SJSA1 (cell line): ENCODE measurements around the gene CHRD. TPM values are rescaled to one million over a fixed set of nuclear protein-coding genes. Genes with fewer than 3 reads are reported as not detected.
A peak's percentile ranks its signal among the peaks of the same experiment; 100 is the strongest.

ENCODE experiments used
- DNase-seq, 2 experiments: peaks; one replicate each; pipeline ENCODE4 v3.0.0-alpha.2; 2015 to 2020; ENCODE audit warnings: low spot score in 2 of 2, low read depth in 1 of 2
- H3K27ac ChIP-seq: fragments of 250-450 bp; sonication (Bioruptor Pico); 2 replicates; pipeline ENCODE4 v1.5.1; 2020; ENCODE audit warnings: mild to moderate bottlenecking, moderate library complexity
- H3K27me3 ChIP-seq: fragments of 250-450 bp; sonication (Bioruptor Pico); replicated peaks from 2 replicates; pipeline ENCODE4 v1.5.1; 2020; ENCODE audit warnings: mild to moderate bottlenecking, moderate library complexity
- H3K36me3 ChIP-seq: fragments of 250-450 bp; sonication (Bioruptor Pico); 2 replicates; pipeline ENCODE4 v1.5.1; 2020; ENCODE audit warnings: mild to moderate bottlenecking
- H3K4me1 ChIP-seq: fragments of 250-450 bp; sonication (Bioruptor Pico); replicated peaks from 2 replicates; pipeline ENCODE4 v1.6.1; 2021; ENCODE audit warnings: mild to moderate bottlenecking
- H3K4me3 ChIP-seq: fragments of 250-450 bp; sonication (Bioruptor Pico); 2 replicates; pipeline ENCODE4 v1.5.1; 2020; ENCODE audit warnings: mild to moderate bottlenecking
- H3K9me3 ChIP-seq: fragments of 250-450 bp; sonication (Bioruptor Pico); replicated peaks from 2 replicates; pipeline ENCODE4 v1.5.1; 2020; ENCODE audit warnings: mild to moderate bottlenecking
- total RNA-seq: library from RNA; depleted of rRNA; stranded (reverse); fragments of >200 nt; shearing (Covaris generic); gene quantifications from 2 replicates; pipeline ENCODE4 v1.2.3, GENCODE V29; 2014

The CHRD gene
- total RNA-seq, 1 experiment from 2014 or later = 0.26 TPM

- H3K9me3 ChIP-seq = no peaks in the 10 kb centered on the region
- no peaks in the 10 kb centered on the region for H3K27me3 ChIP-seq
- H3K27ac ChIP-seq = no peak overlapping the region
- peaks cover 60% of the 10 kb centered on the region for H3K4me1 ChIP-seq
- H3K36me3 ChIP-seq = peaks cover 66% of the 10 kb centered on the region
- no peak for DNase-seq
- H3K4me3 ChIP-seq = no peak overlapping the region
Observed at GRCh38 chr3:184352149-184352785, 27.6 kb upstream of the CHRD start.

DNA sequence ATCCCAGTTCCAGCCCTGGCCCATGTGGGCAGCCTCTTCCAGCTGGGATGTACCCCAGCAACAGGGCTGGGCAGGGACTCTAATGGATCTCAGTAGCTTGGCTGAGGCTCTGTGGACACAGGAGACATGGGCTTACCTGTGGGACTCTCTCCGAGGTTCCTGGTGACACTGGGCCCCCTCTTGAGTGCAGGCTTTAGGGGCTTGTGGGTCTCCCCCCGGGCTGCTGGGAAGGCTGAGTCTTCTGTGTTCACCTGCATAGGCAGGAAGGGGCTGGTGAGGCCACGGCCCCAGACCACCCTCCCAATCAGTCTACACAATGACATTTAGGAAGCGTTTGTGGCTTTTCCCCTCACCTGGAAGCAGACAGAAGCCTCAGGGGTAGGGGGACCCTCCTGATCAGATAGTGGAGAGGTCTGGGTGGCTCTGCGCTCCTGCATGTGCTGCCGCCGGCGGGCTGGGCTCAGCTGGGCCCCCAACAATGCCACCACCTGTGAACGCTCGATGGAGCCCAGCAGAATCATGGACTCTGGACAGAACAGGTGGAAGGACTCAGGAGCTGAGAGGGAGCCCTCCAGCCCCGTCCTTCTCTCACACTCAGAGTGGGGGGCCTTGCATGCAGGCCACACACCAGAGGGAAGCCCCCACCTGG, 26.8 kb upstream of the CHRD start:
- Histone ChIP-seq H3K4me1 (peaks cover 62% of the 10 kb centered on the region), H3K9me3 (no peaks in the 10 kb centered on the region), H3K27me3 (no peaks in the 10 kb centered on the region), H3K36me3 (peaks cover 68% of the 10 kb centered on the region), H3K27ac (no peak overlapping the region), H3K4me3 (no peak overlapping the region)
- DNase-seq = no peak

- H3K36me3 ChIP-seq = peaks cover 73% of the 10 kb centered on the region
- H3K27ac ChIP-seq = 0 out of 2 replicates have a peak overlapping the region, but pooled peaks have one; percentile 10
- H3K4me3 ChIP-seq = no peak overlapping the region
- no peak for DNase-seq
- peaks cover 62% of the 10 kb centered on the region for H3K4me1 ChIP-seq
- H3K9me3 ChIP-seq = no peaks in the 10 kb centered on the region
- H3K27me3 ChIP-seq = no peaks in the 10 kb centered on the region
Observed at GRCh38 chr3:184353546-184353941, 26.3 kb upstream of the CHRD start.

DNA sequence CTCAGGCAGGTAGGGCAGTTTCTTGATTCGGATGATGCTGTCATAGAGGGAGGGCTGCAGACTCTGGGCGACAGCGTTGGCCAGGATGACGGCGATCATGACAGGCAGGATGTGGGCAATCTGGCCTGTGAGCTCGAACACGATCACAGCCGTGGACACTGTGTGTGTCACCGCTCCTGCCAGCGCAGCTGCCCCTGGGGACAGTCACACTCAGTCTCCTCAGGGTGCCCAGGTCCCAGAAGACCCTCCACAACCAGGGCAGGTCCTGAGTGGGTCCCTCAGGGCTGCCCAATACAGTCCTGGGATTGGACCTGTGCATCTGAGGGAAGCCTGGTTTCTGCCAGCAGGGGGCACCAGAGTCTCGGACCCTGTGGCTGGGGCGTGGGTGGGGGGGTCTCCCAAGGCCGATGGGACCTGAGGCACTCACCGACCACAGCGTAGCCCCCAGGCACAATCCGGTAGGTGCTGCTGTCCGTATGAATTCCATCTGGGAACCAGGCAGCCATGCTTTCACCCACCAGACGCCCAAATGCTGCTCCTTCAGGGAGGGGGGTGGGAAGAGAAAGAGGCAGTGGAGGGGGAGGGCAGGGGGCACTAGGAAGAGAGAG, 25.6 kb upstream of the CHRD start:
- peak; percentile 26 to 66 for DNase-seq
- H3K4me1 ChIP-seq = peaks cover 64% of the 10 kb centered on the region
- no peaks in the 10 kb centered on the region for H3K27me3 ChIP-seq

DNA sequence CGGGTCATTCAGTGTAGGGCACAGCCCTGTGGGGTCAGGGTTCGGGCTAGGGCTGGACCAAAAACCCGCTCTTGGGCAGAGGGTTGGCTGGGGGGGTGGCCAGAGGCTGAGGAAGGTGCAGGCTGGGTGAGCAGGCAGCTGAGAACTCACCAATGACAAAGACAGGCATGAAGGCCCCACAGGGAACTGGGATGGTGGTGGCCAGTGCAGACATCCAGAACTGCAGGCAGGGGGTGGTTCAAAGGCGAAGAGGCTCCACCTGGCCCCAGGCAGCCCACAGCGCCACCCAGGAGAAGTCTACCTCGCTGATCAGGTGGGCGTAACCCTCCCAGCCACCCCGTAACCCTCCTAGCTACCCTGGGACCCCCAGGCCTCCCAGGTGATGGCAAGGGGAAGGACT, 25.1 kb upstream of the CHRD start:
- Histone ChIP-seq H3K27ac (peak overlapping the region; percentile 79), H3K4me1 (peaks cover 65% of the 10 kb centered on the region), H3K9me3 (no peaks in the 10 kb centered on the region), H3K27me3 (no peaks in the 10 kb centered on the region), H3K4me3 (no peak overlapping the region), H3K36me3 (peaks cover 80% of the 10 kb centered on the region)
- peak in 1 of 2 experiments; percentile 42 for DNase-seq

More for the DNA sequence above, 25.6 kb upstream of the CHRD start:
- peak overlapping the region; percentile 10; the same call in 1 of the 2 replicates for H3K27ac ChIP-seq
- H3K9me3 ChIP-seq = no peaks in the 10 kb centered on the region
- H3K4me3 ChIP-seq = no peak overlapping the region
- peaks cover 79% of the 10 kb centered on the region for H3K36me3 ChIP-seq

GRCh38 chr3:184355261-184356040, 24.4 kb upstream of the CHRD start:
- Histone ChIP-seq H3K27me3 (no peaks in the 10 kb centered on the region), H3K4me3 (no peak overlapping the region), H3K4me1 (peaks cover 65% of the 10 kb centered on the region), H3K36me3 (peaks cover 77% of the 10 kb centered on the region), H3K9me3 (no peaks in the 10 kb centered on the region), H3K27ac (peak overlapping the region; percentile 79)
- peak; percentile 87 to 91 for DNase-seq

DNA sequence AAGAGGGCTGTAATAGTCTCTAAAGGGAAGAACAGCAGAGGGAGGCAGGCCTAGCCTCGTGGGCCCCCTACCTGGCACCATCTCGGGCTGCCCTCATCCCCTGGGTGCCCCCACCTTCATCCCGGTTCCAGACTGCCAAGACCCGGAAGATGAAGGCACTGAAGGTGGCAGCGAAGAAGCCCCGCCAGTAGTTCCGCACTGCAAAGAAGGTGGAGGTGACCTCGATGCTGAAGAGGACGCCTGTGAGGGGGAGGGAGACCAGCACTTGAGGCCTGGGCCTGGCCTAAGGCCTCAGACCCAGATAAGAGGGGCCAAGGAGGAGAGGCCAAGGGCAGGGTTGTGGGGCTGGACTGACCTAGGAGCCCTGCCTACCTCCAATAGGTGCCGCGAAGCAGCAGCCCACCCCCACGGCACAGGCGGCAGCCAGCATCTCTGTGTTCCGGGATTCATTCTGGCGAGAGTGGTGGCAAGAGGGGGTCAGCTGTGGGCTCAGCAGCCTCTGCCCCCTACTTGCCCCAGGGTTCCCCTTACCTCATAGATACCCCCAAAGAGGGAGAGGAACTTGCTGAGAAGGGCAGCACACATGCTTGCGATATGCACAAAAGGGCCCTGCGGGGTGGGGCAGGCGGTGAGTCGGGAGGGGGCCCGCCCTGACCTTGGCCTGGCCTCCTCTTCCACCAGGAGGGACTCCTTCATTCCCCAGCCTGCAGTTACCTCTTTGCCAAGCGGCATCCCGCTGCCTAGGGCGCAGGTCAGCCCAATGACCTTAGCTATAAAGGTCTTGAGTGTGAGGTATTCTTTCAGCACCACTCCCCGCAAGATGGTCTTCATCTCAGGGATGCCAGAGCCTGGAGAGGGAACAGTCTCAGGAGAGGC, 22.4 kb upstream of the CHRD start:
- Histone ChIP-seq H3K36me3 (peaks cover 58% of the 10 kb centered on the region), H3K4me3 (no peak overlapping the region), H3K27ac (peak overlapping the region; percentile 79), H3K4me1 (peaks cover 71% of the 10 kb centered on the region), H3K27me3 (no peaks in the 10 kb centered on the region), H3K9me3 (no peaks in the 10 kb centered on the region)
- peak in 1 of 2 experiments; percentile 34 for DNase-seq

GRCh38 chr3:184358124-184358767, 21.6 kb upstream of the CHRD start:
- Histone ChIP-seq H3K27me3 (no peaks in the 10 kb centered on the region), H3K4me1 (peaks cover 74% of the 10 kb centered on the region), H3K9me3 (no peaks in the 10 kb centered on the region), H3K36me3 (peaks cover 51% of the 10 kb centered on the region), H3K4me3 (no peak overlapping the region), H3K27ac (no peak overlapping the region)
- no peak for DNase-seq

DNA sequence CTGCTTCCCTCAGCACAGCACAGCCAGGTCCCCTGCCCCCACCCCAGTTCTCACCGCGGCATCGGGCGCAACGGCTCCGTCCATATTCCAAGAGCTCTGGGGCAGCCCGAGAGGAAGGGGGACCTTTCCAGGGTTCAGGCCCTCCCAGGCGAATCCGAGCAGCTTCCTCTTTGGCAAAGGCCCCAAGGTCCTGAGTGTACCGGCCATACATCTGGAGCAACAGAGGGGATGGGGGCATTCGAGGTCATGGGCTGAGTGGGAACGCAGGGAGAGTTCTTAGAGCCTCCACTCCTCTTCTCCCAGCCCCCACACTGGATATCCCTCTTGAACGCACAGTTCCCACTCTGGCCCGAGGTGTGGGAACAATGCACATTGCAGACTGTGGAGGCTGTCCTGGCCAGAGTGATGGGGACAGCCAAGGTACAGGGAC, 20.9 kb upstream of the CHRD start:
- H3K9me3 ChIP-seq = no peaks in the 10 kb centered on the region
- no peak overlapping the region for H3K27ac ChIP-seq
- peaks cover 76% of the 10 kb centered on the region for H3K4me1 ChIP-seq
- no peak for DNase-seq
- no peak overlapping the region for H3K4me3 ChIP-seq
- H3K27me3 ChIP-seq = no peaks in the 10 kb centered on the region
- peaks cover 50% of the 10 kb centered on the region for H3K36me3 ChIP-seq

DNA sequence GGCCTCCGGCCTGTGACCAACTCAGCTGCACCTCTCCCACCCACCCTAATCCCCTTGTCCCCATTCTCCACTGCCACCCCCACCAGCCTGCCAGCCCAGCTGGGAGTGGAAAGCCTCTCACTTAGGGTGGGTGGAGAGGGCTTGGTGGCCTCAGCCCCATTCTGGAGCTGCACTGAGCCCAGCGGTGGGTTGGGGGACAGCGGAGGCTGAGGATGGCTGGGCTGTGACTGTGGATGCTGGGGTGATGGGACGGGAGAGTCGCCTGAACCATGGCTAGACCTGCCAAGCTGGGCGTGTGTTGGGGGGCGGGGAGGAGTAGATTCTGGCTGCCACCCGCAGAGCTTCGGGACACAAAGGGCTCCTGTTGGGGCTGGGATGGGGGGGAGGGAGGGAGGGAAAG, 20.2 kb upstream of the CHRD start:
- Histone ChIP-seq H3K36me3 (peaks cover 52% of the 10 kb centered on the region), H3K4me1 (peaks cover 72% of the 10 kb centered on the region), H3K27me3 (no peaks in the 10 kb centered on the region)

DNA sequence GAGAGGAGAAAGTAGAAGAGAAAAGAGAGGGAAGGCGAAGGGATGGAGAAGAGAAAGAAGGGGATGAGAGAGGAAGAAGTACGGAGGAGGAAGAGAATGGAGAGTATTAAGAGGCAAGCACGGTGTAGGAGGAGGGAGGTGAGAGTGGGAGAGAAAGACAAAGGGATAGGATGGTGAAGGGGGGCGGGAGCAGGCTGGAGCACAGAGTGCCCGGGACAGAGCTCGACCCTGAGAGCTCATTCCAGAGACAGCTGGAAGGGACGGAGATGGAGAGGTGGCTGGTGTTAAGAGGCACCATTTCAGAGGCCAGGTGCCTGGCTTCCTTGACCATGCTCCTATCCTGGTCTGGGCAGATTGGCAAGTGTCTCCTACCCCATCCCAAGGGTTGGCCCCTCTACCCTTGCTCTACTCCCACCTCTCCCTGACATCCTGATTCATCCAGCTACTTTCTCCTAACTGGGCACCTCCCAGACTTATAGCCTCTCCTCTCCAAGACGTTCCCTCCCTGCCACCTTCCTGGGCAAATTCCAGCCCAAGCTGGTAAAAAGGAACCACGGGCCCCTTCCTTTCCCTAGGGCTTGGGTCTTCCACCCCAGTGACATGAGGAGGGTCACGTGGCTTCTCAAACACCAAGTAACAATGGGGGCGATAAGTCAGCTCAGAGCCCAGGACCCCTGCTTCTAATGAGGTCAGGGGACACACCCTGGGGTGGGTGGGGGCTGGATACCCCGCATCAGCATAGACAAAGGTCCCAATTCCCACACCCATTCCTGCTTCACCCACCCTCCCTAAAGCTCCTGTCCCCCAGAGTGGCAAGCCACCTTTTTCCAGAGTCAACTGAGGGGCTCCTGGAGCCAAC, 19.6 kb upstream of the CHRD start:
- Histone ChIP-seq H3K4me3 (peak overlapping the region; percentile 90), H3K27me3 (no peaks in the 10 kb centered on the region), H3K27ac (no peak overlapping the region), H3K36me3 (peaks cover 52% of the 10 kb centered on the region), H3K9me3 (no peaks in the 10 kb centered on the region), H3K4me1 (peaks cover 65% of the 10 kb centered on the region)
- peak in 1 of 2 experiments; percentile 20 for DNase-seq

More for the DNA sequence above, 20.2 kb upstream of the CHRD start:
- H3K4me3 ChIP-seq = no peak overlapping the region
- H3K9me3 ChIP-seq = no peaks in the 10 kb centered on the region
- no peak for DNase-seq
- no peak overlapping the region for H3K27ac ChIP-seq
